HG02759 (cell line): ENCODE measurements around the gene CSTA.

Experiments
- ATAC-seq: cut with Tn5 transposase; IDR thresholded peaks from one replicate; pipeline ENCODE4 v1.9.1; 2021; ENCODE audit warnings: mild to moderate bottlenecking, moderate library complexity; ENCODE audit not compliant: unreplicated experiment

The CSTA gene

GRCh38 chr3:122324871-122325323 lies at the start of gene CSTA:
Gene CSTA (plus strand): TSS chr3:122325248. CDS start chr3:122325293, 45 bp downstream.
- ATAC-seq: no peak

- no peak for ATAC-seq
These were observed 43.2 kb upstream of the CSTA start for GRCh38 chr3:122281891-122282290.

GRCh38 chr3:122283796-122284445 lies 41.1 kb upstream of the CSTA start:
- no peak for ATAC-seq

GRCh38 chr3:122284486-122284885 lies 40.6 kb upstream of the CSTA start:
- ATAC-seq: no peak

- no peak for ATAC-seq
These were observed 30.7 kb upstream of the CSTA start for GRCh38 chr3:122294359-122294758.

- no peak for ATAC-seq
These were observed 29.6 kb upstream of the CSTA start for GRCh38 chr3:122295266-122296062.

- ATAC-seq: peak; percentile 76
These were observed 26.8 kb upstream of the CSTA start for GRCh38 chr3:122298239-122298638.

- ATAC-seq: no peak
These were observed 25.8 kb upstream of the CSTA start for GRCh38 chr3:122299215-122299614.

GRCh38 chr3:122299872-122300460 lies 25.1 kb upstream of the CSTA start:
- no peak for ATAC-seq

- peak; percentile 43 for ATAC-seq
These were observed 24.0 kb upstream of the CSTA start for GRCh38 chr3:122301063-122301462.

- no peak for ATAC-seq
These were observed 19.0 kb upstream of the CSTA start for GRCh38 chr3:122305818-122306621.

GRCh38 chr3:122306622-122306953 lies 18.5 kb upstream of the CSTA start:
- ATAC-seq: no peak

- no peak for ATAC-seq
These were observed 17.9 kb upstream of the CSTA start for GRCh38 chr3:122307094-122307687.

GRCh38 chr3:122307976-122308375 lies 17.1 kb upstream of the CSTA start:
- ATAC-seq: no peak

GRCh38 chr3:122310361-122310760 lies 14.7 kb upstream of the CSTA start:
- no peak for ATAC-seq

GRCh38 chr3:122312826-122313225 lies 12.2 kb upstream of the CSTA start:
- no peak for ATAC-seq

GRCh38 chr3:122313281-122313680 lies 11.8 kb upstream of the CSTA start:
- no peak for ATAC-seq

- no peak for ATAC-seq
These were observed 10.7 kb upstream of the CSTA start for GRCh38 chr3:122314228-122314876.

GRCh38 chr3:122315619-122316018 lies 9.4 kb upstream of the CSTA start:
- no peak for ATAC-seq

- no peak for ATAC-seq
These were observed 8.7 kb upstream of the CSTA start for GRCh38 chr3:122316368-122316767.
